ENCODE data around the gene RIC8A. TPM values are rescaled to one million over a fixed set of nuclear protein-coding genes. Genes with fewer than 3 reads are reported as not detected.

RIC8A gene
- polyA plus RNA-seq, 2 of the 4 experiments (the other 2 are of a cell fraction) = 82.0 to 101 TPM

DNA sequence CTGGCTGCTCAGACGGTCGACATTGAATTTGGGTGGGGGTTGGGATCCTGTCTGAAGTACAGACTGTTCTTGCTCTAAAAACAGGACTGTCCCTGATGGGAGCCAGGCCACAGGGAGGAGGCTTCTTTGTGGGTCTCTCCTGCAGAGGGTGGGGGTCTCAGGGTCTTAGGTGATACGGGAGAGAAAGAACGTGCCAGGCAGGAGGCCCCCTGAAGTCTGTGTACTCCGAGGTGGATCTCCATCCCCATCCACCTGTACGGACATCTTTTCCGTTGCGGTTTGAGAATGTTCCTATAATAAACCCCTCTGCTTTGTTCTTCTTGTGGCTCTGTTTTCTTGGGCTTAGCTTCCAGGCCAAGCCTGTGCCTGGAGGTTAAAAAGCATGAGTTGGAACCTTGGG lies 45.2 kb downstream of the RIC8A start:
- ChIA-PET POLR2A (interaction anchor here (1.1 kb wide), 1 partner anchor 103 kb away, joined by 3 read pairs; no protein-coding TSS in a partner anchor), CTCF (interaction anchor here (0.6 to 5.6 kb wide), 6 partner anchors 8 to 103 kb away, joined by 3 to 40 read pairs (median 6); no protein-coding TSS in a partner anchor)
- H3K9me3 ChIP-seq = no peaks in the 10 kb centered on the region
- DNase-seq (ENCODE audit: low read depth in 1 of 2, low spot score in 1 of 2) (no peak), ATAC-seq (no peak), FAIRE-seq (no peak)
- H3K27ac ChIP-seq = no peak overlapping the region
- H3K4me3 ChIP-seq = no peak overlapping the region
- no peak overlapping the region for H3K4me2 ChIP-seq
- no peaks in the 10 kb centered on the region for H3K4me1 ChIP-seq
- WGBS (ENCODE audit: missing lambda C conversion rate) = 88% methylated on average over 8 of the region's 8 CpGs
- TF ChIP-seq FOSB (CRISPR knock-in tag; IDR thresholded peaks at IDR 0.05) (no peak), ZFP36 (IDR thresholded peaks at IDR 0.05; ENCODE audit: borderline replicate concordance, partially characterized antibody) (no peak), GATA3 (IDR thresholded peaks at IDR 0.05; ENCODE audit: borderline replicate concordance) (no peak), NR3C1 (IDR thresholded peaks at IDR 0.05) (no peak), HDAC2 (IDR thresholded peaks at IDR 0.05) (no peak), HOXA7 (CRISPR knock-in tag; IDR thresholded peaks at IDR 0.05) (no peak), TFCP2L1 (CRISPR knock-in tag; IDR thresholded peaks at IDR 0.05) (no peak), CHD4 (IDR thresholded peaks at IDR 0.05; ENCODE audit: borderline replicate concordance) (no peak), JUNB (IDR thresholded peaks at IDR 0.05) (no peak), JUN (IDR thresholded peaks at IDR 0.05) (no peak), ESRRA (IDR thresholded peaks at IDR 0.05; ENCODE audit: borderline replicate concordance, low read length) (no peak), POLR2A (IDR thresholded peaks at IDR 0.05; ENCODE audit: low read length) (no peak), RCOR1 (IDR thresholded peaks at IDR 0.05; ENCODE audit: low read depth, low read length) (no peak), PHF8 (IDR thresholded peaks at IDR 0.05; ENCODE audit: borderline replicate concordance, low read depth) (no peak)
- TF ChIP-seq, protein P1, sequence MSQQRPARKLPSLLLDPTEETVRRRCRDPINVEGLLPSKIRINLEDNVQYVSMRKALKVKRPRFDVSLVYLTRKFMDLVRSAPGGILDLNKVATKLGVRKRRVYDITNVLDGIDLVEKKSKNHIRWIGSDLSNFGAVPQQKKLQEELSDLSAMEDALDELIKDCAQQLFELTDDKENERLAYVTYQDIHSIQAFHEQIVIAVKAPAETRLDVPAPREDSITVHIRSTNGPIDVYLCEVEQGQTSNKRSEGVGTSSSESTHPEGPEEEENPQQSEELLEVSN (IDR thresholded peaks at IDR 0.05; ENCODE audit: borderline replicate concordance, low read depth) = no peak
- TF ChIP-seq, protein P2, sequence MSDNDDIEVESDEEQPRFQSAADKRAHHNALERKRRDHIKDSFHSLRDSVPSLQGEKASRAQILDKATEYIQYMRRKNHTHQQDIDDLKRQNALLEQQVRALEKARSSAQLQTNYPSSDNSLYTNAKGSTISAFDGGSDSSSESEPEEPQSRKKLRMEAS (IDR thresholded peaks at IDR 0.05) = no peak
- TF ChIP-seq, protein P3, sequence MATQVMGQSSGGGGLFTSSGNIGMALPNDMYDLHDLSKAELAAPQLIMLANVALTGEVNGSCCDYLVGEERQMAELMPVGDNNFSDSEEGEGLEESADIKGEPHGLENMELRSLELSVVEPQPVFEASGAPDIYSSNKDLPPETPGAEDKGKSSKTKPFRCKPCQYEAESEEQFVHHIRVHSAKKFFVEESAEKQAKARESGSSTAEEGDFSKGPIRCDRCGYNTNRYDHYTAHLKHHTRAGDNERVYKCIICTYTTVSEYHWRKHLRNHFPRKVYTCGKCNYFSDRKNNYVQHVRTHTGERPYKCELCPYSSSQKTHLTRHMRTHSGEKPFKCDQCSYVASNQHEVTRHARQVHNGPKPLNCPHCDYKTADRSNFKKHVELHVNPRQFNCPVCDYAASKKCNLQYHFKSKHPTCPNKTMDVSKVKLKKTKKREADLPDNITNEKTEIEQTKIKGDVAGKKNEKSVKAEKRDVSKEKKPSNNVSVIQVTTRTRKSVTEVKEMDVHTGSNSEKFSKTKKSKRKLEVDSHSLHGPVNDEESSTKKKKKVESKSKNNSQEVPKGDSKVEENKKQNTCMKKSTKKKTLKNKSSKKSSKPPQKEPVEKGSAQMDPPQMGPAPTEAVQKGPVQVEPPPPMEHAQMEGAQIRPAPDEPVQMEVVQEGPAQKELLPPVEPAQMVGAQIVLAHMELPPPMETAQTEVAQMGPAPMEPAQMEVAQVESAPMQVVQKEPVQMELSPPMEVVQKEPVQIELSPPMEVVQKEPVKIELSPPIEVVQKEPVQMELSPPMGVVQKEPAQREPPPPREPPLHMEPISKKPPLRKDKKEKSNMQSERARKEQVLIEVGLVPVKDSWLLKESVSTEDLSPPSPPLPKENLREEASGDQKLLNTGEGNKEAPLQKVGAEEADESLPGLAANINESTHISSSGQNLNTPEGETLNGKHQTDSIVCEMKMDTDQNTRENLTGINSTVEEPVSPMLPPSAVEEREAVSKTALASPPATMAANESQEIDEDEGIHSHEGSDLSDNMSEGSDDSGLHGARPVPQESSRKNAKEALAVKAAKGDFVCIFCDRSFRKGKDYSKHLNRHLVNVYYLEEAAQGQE (IDR thresholded peaks at IDR 0.05) = no peak

DNA sequence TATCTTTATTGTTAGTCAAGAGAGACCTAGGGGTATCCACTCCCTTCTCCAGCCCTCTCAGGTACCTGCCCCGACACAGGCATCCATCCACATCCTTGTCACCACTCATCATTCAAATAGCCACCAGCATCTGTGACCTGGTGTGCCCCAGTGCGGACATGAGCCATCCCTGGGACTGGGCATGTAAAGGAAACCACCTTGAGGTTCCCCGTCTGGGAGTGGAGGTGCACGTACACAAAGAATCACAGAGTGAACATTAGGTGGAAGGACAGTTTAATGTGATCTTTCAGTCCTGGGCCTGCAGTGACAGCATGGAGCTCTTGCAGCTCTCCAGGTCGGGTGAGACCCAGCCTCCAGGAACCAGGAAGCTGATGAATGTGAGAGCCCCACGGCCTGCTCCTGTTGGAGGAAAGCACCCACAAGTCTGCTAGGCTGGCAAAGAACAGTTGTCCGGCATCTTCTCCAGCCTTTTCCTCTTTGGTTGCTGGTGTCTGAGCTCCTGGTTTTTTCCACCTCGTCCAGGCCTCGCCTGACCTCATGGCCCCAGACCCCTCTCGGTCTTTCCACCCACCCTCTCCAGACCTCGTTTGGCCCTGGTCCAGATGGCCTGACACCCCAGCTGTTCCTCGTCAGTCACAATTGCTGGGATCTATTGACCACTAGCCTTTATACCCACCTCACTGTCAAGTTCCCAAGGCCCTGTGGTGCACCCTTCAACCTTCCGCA lies 45.8 kb downstream of the RIC8A start:
- POLR2A ChIA-PET = no interaction called here
- no peaks in the 10 kb centered on the region for H3K4me1 ChIP-seq
- WGBS (ENCODE audit: missing lambda C conversion rate) = 85% methylated on average over 13 of the region's 13 CpGs
- H3K9me3 ChIP-seq = no peaks in the 10 kb centered on the region
- no peak overlapping the region for H3K27ac ChIP-seq
- no peak for TF ChIP-seq HDAC2 (IDR thresholded peaks at IDR 0.05)
- TF ChIP-seq KDM1A (IDR thresholded peaks at IDR 0.05; ENCODE audit: low read depth) = no peak
- TF ChIP-seq GATA3 (IDR thresholded peaks at IDR 0.05; ENCODE audit: borderline replicate concordance) = no peak
- TF ChIP-seq JUNB (IDR thresholded peaks at IDR 0.05) = no peak
- TF ChIP-seq, protein P4, sequence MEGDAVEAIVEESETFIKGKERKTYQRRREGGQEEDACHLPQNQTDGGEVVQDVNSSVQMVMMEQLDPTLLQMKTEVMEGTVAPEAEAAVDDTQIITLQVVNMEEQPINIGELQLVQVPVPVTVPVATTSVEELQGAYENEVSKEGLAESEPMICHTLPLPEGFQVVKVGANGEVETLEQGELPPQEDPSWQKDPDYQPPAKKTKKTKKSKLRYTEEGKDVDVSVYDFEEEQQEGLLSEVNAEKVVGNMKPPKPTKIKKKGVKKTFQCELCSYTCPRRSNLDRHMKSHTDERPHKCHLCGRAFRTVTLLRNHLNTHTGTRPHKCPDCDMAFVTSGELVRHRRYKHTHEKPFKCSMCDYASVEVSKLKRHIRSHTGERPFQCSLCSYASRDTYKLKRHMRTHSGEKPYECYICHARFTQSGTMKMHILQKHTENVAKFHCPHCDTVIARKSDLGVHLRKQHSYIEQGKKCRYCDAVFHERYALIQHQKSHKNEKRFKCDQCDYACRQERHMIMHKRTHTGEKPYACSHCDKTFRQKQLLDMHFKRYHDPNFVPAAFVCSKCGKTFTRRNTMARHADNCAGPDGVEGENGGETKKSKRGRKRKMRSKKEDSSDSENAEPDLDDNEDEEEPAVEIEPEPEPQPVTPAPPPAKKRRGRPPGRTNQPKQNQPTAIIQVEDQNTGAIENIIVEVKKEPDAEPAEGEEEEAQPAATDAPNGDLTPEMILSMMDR (IDR thresholded peaks at IDR 0.05) = no peak
- TF ChIP-seq POLR2A (IDR thresholded peaks at IDR 0.05; ENCODE audit: low read length) = no peak
- TF ChIP-seq ZSCAN20 (CRISPR knock-in tag; IDR thresholded peaks at IDR 0.05) = no peak
- TF ChIP-seq, protein P1 (IDR thresholded peaks at IDR 0.05; ENCODE audit: borderline replicate concordance, low read depth) = no peak
- TF ChIP-seq RCOR1 (IDR thresholded peaks at IDR 0.05; ENCODE audit: low read depth, low read length) = no peak
- FAIRE-seq (no peak), ATAC-seq (no peak), DNase-seq (ENCODE audit: low read depth in 1 of 2, low spot score in 1 of 2) (no peak)
- H3K4me2 ChIP-seq = no peak overlapping the region
- no peak overlapping the region for H3K4me3 ChIP-seq
- CTCF ChIA-PET = interaction anchor here (0.8 to 5.6 kb wide), 5 partner anchors 8 to 102 kb away, joined by 3 to 40 read pairs (median 5); no protein-coding TSS in a partner anchor

All from A549 (cell line).